Heart left ventricle (tissue), 16 donors: ENCODE results near the gene PCBD1. TPM values are rescaled to one million over a fixed set of nuclear protein-coding genes. Genes with fewer than 3 reads are reported as not detected.

Experiments used
- ATAC-seq, 4 donors: fragments of 200-7000 bp; cut with Tn5 transposase; one replicate each; pipeline ENCODE4 v1.9.1; 2020 to 2022; ENCODE audit warnings: moderate library complexity in 4 of 4, mild to moderate bottlenecking in 3 of 4, moderate number of reproducible peaks in 1 of 4
- DNase-seq, 5 donors: peaks; one replicate each; pipeline ENCODE4 v3.0.0-alpha.2; 2020
- H3K27ac ChIP-seq, 12 donors: fragments of 200-600 bp; sonication (generic) in 4 of 12; one replicate each; pipeline versions ENCODE4 v1.5.0 to v1.8.0; 2016 to 2022; ENCODE audit warnings: mild to moderate bottlenecking in 2 of 12
- H3K27me3 ChIP-seq, 9 donors: fragments of 200-600 bp; sonication (generic) in 2 of 9; one replicate each; pipeline versions ENCODE4 v1.5.1 to v1.8.0; 2016 to 2022; ENCODE audit warnings: mild to moderate bottlenecking in 3 of 9
- H3K36me3 ChIP-seq, 9 donors: fragments of 200-600 bp; sonication (generic) in 2 of 9; one replicate each; pipeline versions ENCODE4 v1.5.0 to v1.8.0; 2018 to 2022; ENCODE audit warnings: mild to moderate bottlenecking in 2 of 9
- H3K4me1 ChIP-seq, 12 donors: fragments of 200-600 bp; sonication (generic) in 4 of 12; one replicate each; pipeline versions ENCODE4 v1.5.0 to v1.8.0; 2016 to 2022; ENCODE audit warnings: mild to moderate bottlenecking in 3 of 12
- H3K4me3 ChIP-seq, 12 donors: fragments of 200-600 bp; sonication (generic) in 4 of 12; one replicate each; pipeline versions ENCODE4 v1.5.0 to v1.8.0; 2017 to 2022; ENCODE audit warnings: mild to moderate bottlenecking in 9 of 12, moderate library complexity in 4 of 12
- H3K9me3 ChIP-seq, 12 donors: fragments of 200-600 bp; sonication (generic) in 4 of 12; one replicate each; pipeline versions ENCODE4 v1.5.0 to v1.8.0; 2016 to 2022; ENCODE audit warnings: mild to moderate bottlenecking in 1 of 12
- CTCF ChIP-seq, 12 donors: fragments of 200-600 bp; sonication (generic) in 4 of 12; IDR thresholded peaks; one replicate each; pipeline versions ENCODE4 v1.5.0 to v1.8.0; 2018 to 2022; ENCODE audit warnings: antibody characterized with exemption in 12 of 12, mild to moderate bottlenecking in 5 of 12
- POLR2A ChIP-seq, 2 donors: fragments of 450-650 bp; IDR thresholded peaks; one replicate each; pipeline ENCODE4 v1.6.1; 2017; ENCODE audit warnings: antibody characterized with exemption in 2 of 2, mild to moderate bottlenecking in 2 of 2, moderate library complexity in 2 of 2
- WGBS, 4 donors: extraction: QIAGEN DNeasy Blood & Tissue Kit in 2 of 4; methylation state at CpG; one replicate each; pipeline versions ENCODE4 v1.1.5 to v1.1.7; 2013 to 2018; 5-methylcytosine and 5-hydroxymethylcytosine counted together
- intact Hi-C, 10 donors: fragments of 100-400 bp; cut with DNase I; formaldehyde crosslinking; loops; one replicate each; pipeline versions ENCODE4 v1.11.1 to v1.14.2; 2022
- polyA plus RNA-seq, 2 donors: library from polyadenylated mRNA; stranded (reverse); fragments of 200-250 nt; gene quantifications; one replicate each; pipeline ENCODE4 v1.2.3, GENCODE V29; 2013
- total RNA-seq, 9 donors: library from RNA; depleted of rRNA in 2 of 9; stranded (reverse); fragments of >200 nt in 2 of 9; fragmentation: NEBNext Ultra II Directional in 3 of 9; extraction: Animal tissue kit (Norgen Biotek cat#: 25700) in 3 of 9; gene quantifications; one replicate each; pipeline versions ENCODE4 v1.1.0 to v1.2.4, GENCODE V29; 2016 to 2023
- donor health status: ischemic (EF 13 %, LVEDD 7.1; RV severe dilation, severe dysfunction).
- donor health status: healthy with polysubstance abuse.
- donor health status: DM: no; HTN: yes; CAD: no.
- donor health status: DM: no; HTN: no; CAD: no.
- donor health status: ischemic (EF 25% LVEDD 6.9; RV normal size, moderate dysfunction).
- donor health status: ischemic (EF 25% LVEDD 5.7; RV mildly dilated, moderate dysfunction).
- donor health status: healthy.
- donor health status: DM: yes; HTN: yes; CAD: no.
- donor health status: ischemic (EF 35%, LVEDD 5.7; RV mildly dilated, moderate dysfunction).
- donor health status: nonischemic (EF 11% LVEDD 7.7; RV severe dilation, severe dysfunction).
- donor health status: DM: yes; HTN: yes; CAD: no.
- donor health status: PGD.
- donor health status: ischemic (EF 29% LVEDD 5.4; RV normal size, mild dysfunction).
- donor health status: nonischemic (EF 23%, LVEDD 6.1; RV moderate dilation, normal function).

Gene PCBD1
- total and polyA plus RNA-seq, 11 donors, result 103 to 189 (median 144) TPM

- Histone ChIP-seq H3K9me3 (no peaks in the 10 kb centered on the region), H3K4me3 (no peak overlapping the region), H3K4me1 (peaks cover 0 to 17% (median 3%) of the 10 kb centered on the region in 12 donors), H3K36me3 (peaks cover 0 to 32% (median 17%) of the 10 kb centered on the region in 9 donors), H3K27ac (no peak overlapping the region), H3K27me3 (no peaks in the 10 kb centered on the region)
- intact Hi-C loops, result no loop called here
- no peak for TF ChIP-seq POLR2A (IDR thresholded peaks at IDR 0.05)
- no peak for TF ChIP-seq CTCF (IDR thresholded peaks at IDR 0.05)
- WGBS, 4 donors, result 80 to 88% (median 85%) methylated on average over 2 of the region's 2 CpGs
- DNase-seq (no peak), ATAC-seq (no peak)
Observed at GRCh38 chr10:70843333-70843732, 45.0 kb downstream of the PCBD1 start.

- Histone ChIP-seq H3K4me3 (no peak overlapping the region), H3K27ac (no peak overlapping the region), H3K4me1 (peaks cover 0 to 10% (median 0%) of the 10 kb centered on the region in 12 donors), H3K9me3 (peaks cover 0 to 11% (median 0%) of the 10 kb centered on the region in 12 donors), H3K27me3 (no peaks in the 10 kb centered on the region), H3K36me3 (peaks cover 0 to 30% (median 12%) of the 10 kb centered on the region in 9 donors)
- DNase-seq (no peak), ATAC-seq (no peak)
- WGBS, 4 donors, result 89 to 96% (median 96%) methylated on average over 2 of the region's 2 CpGs
- intact Hi-C loops, result no loop called here
- TF ChIP-seq CTCF (IDR thresholded peaks at IDR 0.05) (no peak), POLR2A (IDR thresholded peaks at IDR 0.05) (no peak)
Observed at GRCh38 chr10:70840836-70841235, 47.5 kb downstream of the PCBD1 start.

- Histone ChIP-seq H3K4me1 (peaks cover 0 to 32% (median 0%) of the 10 kb centered on the region in 12 donors), H3K27ac (no peak overlapping the region), H3K36me3 (peaks cover 0 to 24% (median 0%) of the 10 kb centered on the region in 9 donors), H3K4me3 (no peak overlapping the region), H3K9me3 (peaks cover 0 to 11% (median 0%) of the 10 kb centered on the region in 12 donors), H3K27me3 (no peaks in the 10 kb centered on the region)
- intact Hi-C loops, result no loop called here
- TF ChIP-seq POLR2A (IDR thresholded peaks at IDR 0.05), result no peak
- TF ChIP-seq CTCF (IDR thresholded peaks at IDR 0.05), result no peak
- WGBS, 4 donors, result 75 to 92% (median 76%) methylated on average over 4 of the region's 4 CpGs
- ATAC-seq, result no peak
- DNase-seq, result no peak
Observed at GRCh38 chr10:70838270-70838805, 50.0 kb downstream of the PCBD1 start.

- intact Hi-C loops, result no loop called here
- TF ChIP-seq CTCF (IDR thresholded peaks at IDR 0.05) (no peak), POLR2A (IDR thresholded peaks at IDR 0.05) (no peak)
- DNase-seq (no peak), ATAC-seq (no peak)
- Histone ChIP-seq H3K4me3 (no peak overlapping the region), H3K9me3 (peaks cover 0 to 11% (median 0%) of the 10 kb centered on the region in 12 donors), H3K27ac (no peak overlapping the region), H3K4me1 (peaks cover 0 to 39% (median 3%) of the 10 kb centered on the region in 12 donors), H3K27me3 (no peaks in the 10 kb centered on the region), H3K36me3 (peaks cover 0 to 24% (median 0%) of the 10 kb centered on the region in 9 donors)
- 98 to 100% (median 98%) methylated on average over 3 of the region's 3 CpGs for WGBS, 4 donors
Observed at GRCh38 chr10:70837660-70838059, 50.7 kb downstream of the PCBD1 start.
